Stomach smooth muscle (tissue), 2 donors: ENCODE results near the gene SKOR2.
A peak's percentile ranks its signal among the peaks of the same experiment; 100 is the strongest.

ENCODE experiments used
- H3K27ac ChIP-seq: one replicate; pipeline ENCODE4 v1.7.0; 2013; ENCODE audit warnings: mild to moderate bottlenecking, low read length, inconsistent platforms
- H3K27me3 ChIP-seq, 2 donors: one replicate each; pipeline ENCODE4 v1.7.0; 2013; ENCODE audit warnings: low read length in 2 of 2; ENCODE audit not compliant: insufficient read depth in 2 of 2, control insufficient read depth in 1 of 2
- H3K36me3 ChIP-seq, 2 donors: one replicate each; pipeline ENCODE4 v1.7.0; 2013; ENCODE audit warnings: low read length in 2 of 2; ENCODE audit not compliant: control insufficient read depth in 2 of 2, insufficient read depth in 2 of 2
- H3K4me1 ChIP-seq: one replicate; pipeline ENCODE4 v1.7.0; 2013; ENCODE audit warnings: low read length; ENCODE audit not compliant: control insufficient read depth, insufficient read depth
- H3K4me3 ChIP-seq, 2 donors: one replicate each; pipeline ENCODE4 v1.7.0; 2013; ENCODE audit warnings: low read length in 2 of 2
- H3K9ac ChIP-seq, 2 donors: one replicate each; pipeline ENCODE4 v1.7.0; 2013; ENCODE audit warnings: low read length in 2 of 2, mild to moderate bottlenecking in 1 of 2
- H3K9me3 ChIP-seq, 2 donors: one replicate each; pipeline ENCODE4 v1.7.0; 2013; ENCODE audit warnings: low read length in 2 of 2; ENCODE audit not compliant: control insufficient read depth in 2 of 2
- donor health status: healthy.
- donor health status: Pancreatic carcinoma.

The SKOR2 gene

GRCh38 chr18:47274961-47275360 lies 23.5 kb upstream of the SKOR2 start:
- Histone ChIP-seq H3K27ac (no peak overlapping the region), H3K4me1 (no peaks in the 10 kb centered on the region), H3K9me3 (peaks cover 0 to 4% of the 10 kb centered on the region in 2 donors), H3K9ac (no peak overlapping the region), H3K4me3 (no peak overlapping the region), H3K27me3 (peaks cover 2 to 4% of the 10 kb centered on the region in 2 donors), H3K36me3 (no peaks in the 10 kb centered on the region)

DNA sequence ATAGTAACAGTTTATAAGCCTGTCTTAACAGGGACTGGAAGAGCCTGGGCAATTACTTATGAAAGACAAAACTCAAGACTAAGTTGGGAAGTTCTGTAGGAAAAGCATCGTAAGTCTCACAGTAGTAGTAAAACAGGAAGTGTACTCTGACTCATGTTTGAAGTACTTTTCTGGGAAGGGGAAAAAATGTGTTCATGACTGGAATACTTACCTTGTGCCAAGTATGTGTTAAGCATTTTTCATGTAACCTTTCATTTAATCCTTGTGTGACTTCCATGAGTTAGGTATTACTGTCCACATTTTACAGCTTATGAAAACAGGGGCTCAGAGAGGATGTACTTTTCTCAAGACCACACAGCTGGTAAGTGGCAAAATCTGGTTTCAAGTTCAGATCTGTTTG lies 13.7 kb upstream of the SKOR2 start:
- H3K27ac ChIP-seq, result no peak overlapping the region
- H3K27me3 ChIP-seq, result peaks cover 37 to 51% of the 10 kb centered on the region in 2 donors
- H3K9me3 ChIP-seq, result peaks cover 3 to 4% of the 10 kb centered on the region in 2 donors

DNA sequence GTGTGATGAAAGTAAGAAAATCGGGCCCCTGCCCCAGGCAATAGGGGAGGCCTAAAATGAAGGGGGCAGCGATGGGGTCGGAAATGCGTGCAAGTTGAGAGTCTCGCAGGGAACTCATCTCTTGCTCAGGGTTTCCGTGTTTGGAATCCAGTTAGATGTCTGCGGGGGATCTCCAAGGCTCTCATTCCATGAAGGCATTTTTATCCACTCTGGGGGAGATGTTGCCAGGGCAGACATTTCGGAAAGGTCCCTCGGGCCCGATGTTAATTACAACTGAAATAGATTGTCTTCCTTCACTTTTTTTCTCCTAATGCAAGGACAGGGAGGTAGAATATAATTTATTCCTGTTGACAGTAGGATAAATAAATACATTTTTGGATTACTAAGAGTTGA lies 12.8 kb upstream of the SKOR2 start:
- peak overlapping the region; percentile 19 to 68 for H3K4me3 ChIP-seq
- H3K9ac ChIP-seq, result no peak overlapping the region
- H3K27me3 ChIP-seq, result peaks cover 45 to 60% of the 10 kb centered on the region in 2 donors
- H3K4me1 ChIP-seq, result peaks cover 23% of the 10 kb centered on the region
- H3K27ac ChIP-seq, result no peak overlapping the region
- no peaks in the 10 kb centered on the region for H3K36me3 ChIP-seq
- peaks cover 3 to 12% of the 10 kb centered on the region in 2 donors for H3K9me3 ChIP-seq

More for the DNA sequence above, 13.7 kb upstream of the SKOR2 start:
- no peaks in the 10 kb centered on the region for H3K36me3 ChIP-seq
- no peak overlapping the region for H3K4me3 ChIP-seq
- H3K9ac ChIP-seq, result no peak overlapping the region
- H3K4me1 ChIP-seq, result peaks cover 23% of the 10 kb centered on the region

DNA sequence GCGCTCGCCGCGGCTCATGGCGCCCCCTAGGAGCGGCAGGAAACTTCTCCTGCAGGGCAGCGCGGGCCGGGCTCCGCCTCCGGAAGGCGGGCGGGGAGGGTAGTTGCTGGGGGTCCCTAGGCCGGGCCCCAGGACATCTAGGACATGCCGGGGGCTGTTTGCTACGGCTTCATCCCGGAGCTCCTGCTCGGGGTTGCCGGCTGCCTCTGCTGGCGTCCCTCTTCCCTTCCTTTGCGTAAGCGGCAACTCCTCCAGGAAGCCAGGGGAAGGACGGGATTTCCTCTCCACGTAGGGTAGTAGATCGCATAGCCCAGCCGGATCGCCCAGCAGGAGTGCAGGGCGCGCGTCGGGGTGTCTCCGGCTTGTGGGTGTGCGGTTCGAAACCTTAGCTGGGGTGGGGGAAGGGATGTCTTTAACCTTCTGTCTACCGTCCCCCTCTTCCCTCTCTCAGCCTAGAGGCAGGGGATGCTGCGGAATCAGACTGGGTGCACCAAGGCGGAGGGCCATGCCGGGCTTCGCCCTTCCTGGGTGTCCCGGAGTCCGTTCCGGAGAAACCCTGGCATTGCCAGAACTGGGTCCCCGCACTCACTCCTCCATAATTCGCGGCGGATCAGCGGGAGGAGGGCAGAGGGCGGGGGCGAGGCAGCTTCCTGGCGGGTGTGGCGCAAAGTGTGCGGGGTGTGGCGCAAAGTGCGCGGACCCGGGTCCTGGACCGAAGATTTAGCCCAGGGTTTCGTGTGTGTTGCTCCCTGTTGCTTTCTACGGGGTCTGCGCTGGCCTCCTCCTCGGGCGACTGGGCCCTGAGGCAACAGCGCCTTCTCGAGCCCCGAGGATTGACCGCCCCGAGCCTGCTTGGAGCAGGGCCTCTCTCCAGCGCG lies 12.2 kb upstream of the SKOR2 start:
- H3K4me3 ChIP-seq, result peak overlapping the region; percentile 19 to 68
- no peak overlapping the region for H3K9ac ChIP-seq
- peaks cover 3 to 14% of the 10 kb centered on the region in 2 donors for H3K9me3 ChIP-seq
- H3K36me3 ChIP-seq, result no peaks in the 10 kb centered on the region
- H3K27ac ChIP-seq, result no peak overlapping the region
- H3K27me3 ChIP-seq, result peaks cover 50 to 64% of the 10 kb centered on the region in 2 donors
- H3K4me1 ChIP-seq, result peaks cover 23% of the 10 kb centered on the region

DNA sequence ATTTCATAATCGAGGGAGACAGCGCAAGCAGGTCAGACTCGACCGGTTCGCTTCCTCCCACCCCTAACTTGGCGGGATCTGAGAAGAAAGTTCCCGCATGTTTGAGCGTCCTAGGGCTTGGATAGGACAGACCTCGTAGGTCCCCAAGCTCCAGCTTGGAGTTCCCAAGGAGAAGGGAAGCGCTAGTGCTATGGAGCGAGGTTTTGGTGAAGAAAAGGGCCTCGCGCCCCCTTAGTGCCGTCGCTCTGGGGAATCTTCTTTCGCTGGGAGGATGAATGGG lies 11.6 kb upstream of the SKOR2 start:
- H3K4me3 ChIP-seq, result peak overlapping the region in 1 of 2 donors; percentile 68
- peaks cover 50 to 67% of the 10 kb centered on the region in 2 donors for H3K27me3 ChIP-seq
- no peak overlapping the region for H3K9ac ChIP-seq
- peaks cover 23% of the 10 kb centered on the region for H3K4me1 ChIP-seq
- no peaks in the 10 kb centered on the region for H3K36me3 ChIP-seq
- no peak overlapping the region for H3K27ac ChIP-seq
- H3K9me3 ChIP-seq, result peaks cover 3 to 14% of the 10 kb centered on the region in 2 donors

DNA sequence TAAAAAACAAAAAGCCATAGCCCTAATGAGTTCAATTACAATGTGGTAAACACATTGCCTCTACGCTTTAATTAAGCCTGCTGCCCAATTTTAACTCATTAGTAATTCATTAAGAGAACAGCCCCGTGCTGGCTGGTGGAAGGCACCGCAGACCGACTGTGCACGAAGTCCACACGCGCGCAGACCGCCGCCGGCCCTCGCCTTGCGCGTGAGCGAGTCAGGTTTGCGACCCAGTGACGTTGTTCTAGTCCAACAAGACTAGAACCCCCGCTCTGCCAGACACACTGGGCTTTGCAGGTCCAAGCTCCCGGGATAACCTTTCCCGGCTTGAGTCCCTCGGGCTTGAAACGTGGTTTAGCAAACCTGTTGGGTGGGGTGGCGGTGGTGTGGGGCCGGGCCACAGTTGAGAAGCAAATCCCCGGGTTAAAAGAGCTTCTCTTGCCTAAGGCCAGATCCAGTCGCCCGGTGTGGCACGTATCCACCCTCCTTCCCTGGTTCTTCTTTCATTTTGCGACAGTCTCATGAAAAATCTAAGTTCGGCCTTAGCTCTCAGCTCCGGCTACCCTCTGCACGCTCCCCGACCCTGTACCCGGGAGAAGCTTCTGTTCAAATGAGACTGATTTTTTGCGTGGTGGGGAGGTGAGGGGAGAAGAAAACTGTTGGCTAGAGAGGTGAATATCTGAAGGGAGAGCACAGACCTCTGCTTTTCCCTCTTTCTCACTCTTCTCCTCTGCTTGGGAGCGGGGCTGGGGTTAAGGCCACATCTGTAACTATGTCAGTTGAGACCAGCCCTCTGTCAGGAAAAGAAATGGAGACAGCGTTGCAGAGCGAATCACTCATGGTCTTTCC lies 11.1 kb upstream of the SKOR2 start:
- Histone ChIP-seq H3K9ac (no peak overlapping the region), H3K27me3 (peaks cover 50 to 67% of the 10 kb centered on the region in 2 donors), H3K4me1 (peaks cover 23% of the 10 kb centered on the region), H3K36me3 (no peaks in the 10 kb centered on the region), H3K9me3 (peaks cover 3 to 14% of the 10 kb centered on the region in 2 donors), H3K27ac (no peak overlapping the region), H3K4me3 (peak overlapping the region in 1 of 2 donors; percentile 68)

GRCh38 chr18:47261902-47262300 lies 10.4 kb upstream of the SKOR2 start:
- Histone ChIP-seq H3K9ac (no peak overlapping the region), H3K4me3 (no peak overlapping the region), H3K27me3 (peaks cover 50 to 68% of the 10 kb centered on the region in 2 donors)

GRCh38 chr18:47260924-47261701 lies 9.7 kb upstream of the SKOR2 start:
- H3K9ac ChIP-seq, result no peak overlapping the region
- H3K4me3 ChIP-seq, result no peak overlapping the region
- H3K27me3 ChIP-seq, result peaks cover 52 to 65% of the 10 kb centered on the region in 2 donors

More at GRCh38 chr18:47261902-47262300, 10.4 kb upstream of the SKOR2 start:
- no peaks in the 10 kb centered on the region for H3K36me3 ChIP-seq
- no peak overlapping the region for H3K27ac ChIP-seq
- H3K9me3 ChIP-seq, result peaks cover 3 to 14% of the 10 kb centered on the region in 2 donors
- peaks cover 23% of the 10 kb centered on the region for H3K4me1 ChIP-seq

DNA sequence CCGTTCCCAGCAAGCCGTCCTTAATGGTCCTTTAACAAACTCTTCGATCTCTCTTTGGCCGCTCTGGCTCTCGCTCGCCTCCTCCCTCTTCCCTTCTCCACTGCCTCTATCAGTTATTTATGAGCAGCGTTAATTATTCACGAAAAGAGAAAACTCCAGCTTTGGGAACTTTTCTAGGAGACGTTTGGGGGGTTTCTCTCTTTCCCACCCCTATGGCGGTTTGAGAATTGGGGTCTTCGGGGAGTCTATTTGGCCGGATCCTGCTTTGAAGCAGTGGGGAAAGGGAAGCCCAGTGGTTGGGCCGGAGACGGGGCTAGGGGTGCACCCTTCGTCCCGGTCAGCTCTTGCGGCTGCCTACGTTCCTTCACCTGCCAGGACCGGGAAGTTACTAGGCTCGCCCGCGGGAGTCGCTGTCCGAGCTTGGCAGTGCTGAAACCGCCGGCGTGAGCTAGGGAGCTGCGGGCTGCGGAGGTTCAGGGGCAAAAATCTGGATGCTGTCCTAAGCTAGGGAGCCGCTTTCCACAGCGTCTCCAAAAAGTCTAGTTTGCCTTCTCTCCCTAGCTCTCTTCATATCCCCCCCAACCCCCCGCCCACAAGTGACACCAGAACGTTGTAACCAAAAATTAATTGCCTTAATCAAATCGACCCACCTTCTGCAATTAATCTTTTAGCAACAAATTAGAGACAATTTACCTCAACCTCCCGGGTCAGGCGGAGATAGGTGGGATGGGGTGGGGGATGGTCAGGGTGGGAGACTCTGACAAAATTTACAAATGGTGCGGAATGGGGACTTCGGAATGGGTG lies 8.9 kb upstream of the SKOR2 start:
- Histone ChIP-seq H3K4me3 (no peak overlapping the region), H3K9me3 (peaks cover 0 to 14% of the 10 kb centered on the region in 2 donors), H3K9ac (no peak overlapping the region), H3K4me1 (peaks cover 23% of the 10 kb centered on the region), H3K27me3 (peaks cover 53 to 67% of the 10 kb centered on the region in 2 donors), H3K27ac (no peak overlapping the region), H3K36me3 (no peaks in the 10 kb centered on the region)

More at GRCh38 chr18:47260924-47261701, 9.7 kb upstream of the SKOR2 start:
- peaks cover 23% of the 10 kb centered on the region for H3K4me1 ChIP-seq
- H3K9me3 ChIP-seq, result peaks cover 0 to 14% of the 10 kb centered on the region in 2 donors
- H3K27ac ChIP-seq, result no peak overlapping the region
- H3K36me3 ChIP-seq, result no peaks in the 10 kb centered on the region
